Fibroblast of mammary gland (primary cell): ENCODE data around the gene GCLC.

ENCODE experiments used
- DNase-seq: peaks from one replicate; pipeline ENCODE4 v3.0.0-alpha.2; 2010; ENCODE audit warnings: low read depth
- H3K4me3 ChIP-seq: 2 replicates; pipeline ENCODE4 v1.5.1; 2011; ENCODE audit warnings: low read depth, mild to moderate bottlenecking, low read length, moderate library complexity; ENCODE audit not compliant: control insufficient read depth
- TF ChIP-seq, protein P1 (sequence below): conservative IDR thresholded peaks from 2 replicates; pipeline ENCODE4 v1.5.1; 2011; ENCODE audit warnings: low read depth, low read length, inconsistent platforms; ENCODE audit not compliant: control insufficient read depth, insufficient read depth

GCLC gene

DNA sequence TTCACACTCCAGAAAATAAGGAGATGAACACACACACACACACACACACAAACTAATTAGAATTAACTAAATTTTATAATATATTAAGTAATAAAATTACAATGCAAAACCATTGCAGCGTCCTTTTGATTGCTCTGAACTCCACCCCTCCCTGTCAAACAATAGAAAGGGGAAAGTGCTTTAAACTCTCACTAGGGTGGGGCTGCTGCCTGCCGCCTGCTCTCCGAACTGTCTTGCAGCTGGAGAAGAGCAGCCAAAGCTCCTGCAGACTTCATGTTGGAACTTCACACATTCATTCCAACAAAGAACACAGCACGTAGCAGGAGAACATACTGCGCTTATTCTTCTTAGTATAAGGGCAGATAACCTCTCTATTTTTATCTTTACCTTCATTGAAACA, 83.2 kb downstream of the GCLC start:
- no peak overlapping the region for H3K4me3 ChIP-seq
- TF ChIP-seq, protein P1, sequence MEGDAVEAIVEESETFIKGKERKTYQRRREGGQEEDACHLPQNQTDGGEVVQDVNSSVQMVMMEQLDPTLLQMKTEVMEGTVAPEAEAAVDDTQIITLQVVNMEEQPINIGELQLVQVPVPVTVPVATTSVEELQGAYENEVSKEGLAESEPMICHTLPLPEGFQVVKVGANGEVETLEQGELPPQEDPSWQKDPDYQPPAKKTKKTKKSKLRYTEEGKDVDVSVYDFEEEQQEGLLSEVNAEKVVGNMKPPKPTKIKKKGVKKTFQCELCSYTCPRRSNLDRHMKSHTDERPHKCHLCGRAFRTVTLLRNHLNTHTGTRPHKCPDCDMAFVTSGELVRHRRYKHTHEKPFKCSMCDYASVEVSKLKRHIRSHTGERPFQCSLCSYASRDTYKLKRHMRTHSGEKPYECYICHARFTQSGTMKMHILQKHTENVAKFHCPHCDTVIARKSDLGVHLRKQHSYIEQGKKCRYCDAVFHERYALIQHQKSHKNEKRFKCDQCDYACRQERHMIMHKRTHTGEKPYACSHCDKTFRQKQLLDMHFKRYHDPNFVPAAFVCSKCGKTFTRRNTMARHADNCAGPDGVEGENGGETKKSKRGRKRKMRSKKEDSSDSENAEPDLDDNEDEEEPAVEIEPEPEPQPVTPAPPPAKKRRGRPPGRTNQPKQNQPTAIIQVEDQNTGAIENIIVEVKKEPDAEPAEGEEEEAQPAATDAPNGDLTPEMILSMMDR = no peak
- no peak for DNase-seq

DNA sequence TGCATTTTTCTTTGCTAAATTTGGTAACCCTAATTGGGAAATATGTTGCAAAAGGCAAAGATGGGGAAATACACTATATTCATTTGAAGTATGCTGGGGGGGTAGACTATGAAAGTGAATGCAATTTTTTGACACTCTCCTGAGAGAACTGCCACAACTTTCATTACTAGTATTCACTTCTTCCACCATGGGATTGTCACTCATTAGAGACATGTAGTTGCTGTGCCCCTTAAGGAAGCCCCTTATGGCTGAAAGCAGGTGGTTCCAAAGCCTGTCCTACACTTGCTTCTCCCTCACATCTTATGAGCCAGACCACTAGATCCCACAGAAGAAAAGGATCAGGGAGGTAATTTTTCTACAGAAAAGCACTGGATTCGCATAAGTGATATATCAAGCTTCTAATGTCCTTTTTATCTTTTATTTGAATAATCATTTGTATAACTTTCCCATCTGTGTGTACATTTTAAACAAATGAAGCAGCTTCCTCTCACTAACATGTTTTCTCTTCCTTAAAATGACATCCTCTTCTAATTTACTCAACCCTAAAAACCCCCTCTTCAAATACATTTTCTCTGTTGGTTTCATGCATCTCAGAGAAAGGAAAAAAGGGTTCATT, 83.8 kb downstream of the GCLC start:
- TF ChIP-seq, protein P1 = no peak
- no peak overlapping the region for H3K4me3 ChIP-seq
- DNase-seq = no peak

DNA sequence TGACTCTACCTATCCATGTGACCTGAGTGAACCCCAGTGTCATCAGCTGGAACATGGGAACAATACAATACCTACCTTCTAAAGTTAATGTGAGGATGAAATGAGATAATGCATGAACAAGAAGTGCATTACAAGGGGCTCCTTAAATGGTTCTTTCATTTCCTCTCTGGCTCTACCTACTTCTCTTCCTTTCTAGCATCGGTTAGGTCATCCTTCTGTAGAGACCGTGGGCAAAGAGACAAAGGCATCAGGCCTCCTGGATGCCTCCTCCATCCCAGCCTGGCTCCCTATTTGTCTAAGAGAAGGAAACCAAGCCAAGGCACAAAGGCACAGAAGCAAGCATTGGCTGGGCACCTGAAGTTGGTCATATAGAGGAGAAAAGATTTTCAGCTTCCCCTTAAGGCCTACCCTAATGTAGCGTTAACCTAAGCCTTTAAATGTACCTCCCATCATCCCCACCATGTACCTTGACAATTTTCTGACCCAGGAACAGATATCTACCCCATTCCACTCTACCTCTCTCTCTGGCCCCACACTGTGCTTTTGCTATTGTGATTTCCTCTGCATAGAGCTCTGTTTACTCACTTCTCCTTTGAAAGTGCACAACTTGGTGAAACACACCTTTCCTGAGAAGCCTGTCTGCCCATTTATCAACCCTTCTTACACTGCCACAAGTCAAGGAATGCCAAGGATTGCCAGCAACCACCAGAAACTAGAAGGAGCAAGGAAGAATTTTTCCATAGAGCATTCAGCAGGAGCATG, 86.6 kb downstream of the GCLC start:
- TF ChIP-seq, protein P1 = no peak
- DNase-seq = no peak
- no peak overlapping the region for H3K4me3 ChIP-seq

DNA sequence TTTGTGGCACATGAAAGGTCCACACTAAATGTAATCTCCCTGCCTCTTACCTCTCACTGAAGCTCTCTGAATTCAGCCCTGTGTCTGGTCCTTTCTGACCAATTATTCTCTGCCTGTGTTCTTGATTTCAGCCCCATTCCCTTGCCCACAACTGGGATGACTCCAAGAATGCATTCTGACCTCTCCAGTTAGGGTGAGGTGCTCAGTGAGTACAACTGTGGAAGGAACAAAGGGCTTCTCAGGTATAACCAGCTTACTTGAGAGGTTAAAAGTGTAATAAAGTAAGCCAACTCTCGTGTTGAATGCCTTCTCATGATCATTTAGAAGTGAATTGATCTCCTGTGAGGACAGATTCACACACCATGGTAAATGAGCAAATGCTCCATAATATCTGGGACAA, 88.1 kb downstream of the GCLC start:
- DNase-seq = no peak
- TF ChIP-seq, protein P1 = no peak
- no peak overlapping the region for H3K4me3 ChIP-seq

DNA sequence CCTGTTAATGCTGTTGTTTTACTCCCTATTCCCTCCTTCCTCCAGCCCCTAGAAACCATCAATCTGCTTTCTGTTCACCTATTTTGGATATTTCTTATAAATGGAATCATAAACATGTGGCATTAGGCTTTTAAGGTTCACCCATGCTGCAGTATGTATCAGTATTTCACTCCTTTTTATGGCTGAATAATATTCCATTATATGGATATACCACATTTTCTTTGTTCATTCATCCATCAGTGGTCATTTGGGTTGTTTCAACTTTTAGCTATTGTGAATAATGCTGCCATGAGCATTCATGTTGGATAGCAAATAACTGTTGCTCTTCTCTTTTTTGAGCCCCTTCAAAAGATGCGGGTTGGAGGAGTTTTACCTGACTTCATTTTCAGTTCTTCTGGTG, 89.2 kb downstream of the GCLC start:
- TF ChIP-seq, protein P1 = no peak
- H3K4me3 ChIP-seq = no peak overlapping the region
- DNase-seq = no peak

DNA sequence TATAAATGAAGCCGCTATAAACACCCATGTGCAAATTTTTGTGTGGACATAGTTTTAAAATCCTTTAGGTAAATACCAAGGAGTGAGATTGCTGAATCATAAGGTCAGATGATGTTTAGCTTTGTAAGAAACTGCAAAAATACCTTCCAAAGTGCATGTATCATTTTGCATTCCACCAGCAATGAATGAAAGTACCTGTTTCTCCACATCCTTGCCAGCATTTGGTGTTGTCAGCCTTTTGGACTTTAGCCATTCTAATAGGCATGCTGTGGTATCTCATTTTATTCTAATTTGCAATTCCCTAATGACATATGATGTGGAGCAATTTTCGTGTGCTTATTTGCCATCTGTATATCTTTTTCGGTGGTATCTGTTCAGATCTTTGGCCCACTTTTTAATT, 93.7 kb downstream of the GCLC start:
- no peak overlapping the region for H3K4me3 ChIP-seq
- no peak for DNase-seq
- TF ChIP-seq, protein P1 = no peak
